Stomach (tissue), 9 donors: ENCODE data around the gene SLC13A2. TPM values are rescaled to one million over a fixed set of nuclear protein-coding genes. Genes with fewer than 3 reads are reported as not detected.
"Not testable (repeated sequence)": the region's sequence is repeated elsewhere in the genome, so short reads cannot be mapped to it uniquely, and the experiment has no call there.

Experiments
- DNase-seq, 2 donors: peaks; one replicate each; pipeline versions ENCODE4 v3.0.0 to v3.0.0-alpha.2; 2013 to 2019
- H3K27ac ChIP-seq, 5 donors: fragments of 200-600 bp in 4 of 5; sonication (generic) in 4 of 5; one replicate each; pipeline ENCODE4 v1.5.1; 2013 to 2019; ENCODE audit warnings: mild to moderate bottlenecking in 1 of 5, moderate library complexity in 1 of 5
- H3K27me3 ChIP-seq, 3 donors: fragments of 200-600 bp; sonication (generic); one replicate each; pipeline ENCODE4 v1.5.1; 2017 to 2019; ENCODE audit warnings: mixed run types in 1 of 3
- H3K36me3 ChIP-seq, 4 donors: fragments of 200-600 bp; sonication (generic); 1 replicate in 3 of 4; 2 replicates in 1 of 4; pipeline ENCODE4 v1.5.1; 2016 to 2019
- H3K4me1 ChIP-seq, 4 donors: fragments of 200-600 bp; sonication (generic); one replicate each; pipeline ENCODE4 v1.5.1; 2016 to 2019
- H3K4me3 ChIP-seq, 4 donors: fragments of 200-600 bp; sonication (generic) in 3 of 4; one replicate each; pipeline ENCODE4 v1.5.1; 2016 to 2019; ENCODE audit warnings: mild to moderate bottlenecking in 1 of 4
- H3K9me3 ChIP-seq, 4 donors: fragments of 200-600 bp; sonication (generic); one replicate each; pipeline ENCODE4 v1.5.1; 2016 to 2019
- CTCF ChIP-seq, 7 experiments: fragments of 450-650 bp in 4 of 7; fragments of 200-600 bp in 3 of 7; sonication (generic) in 3 of 7; IDR thresholded peaks; one replicate each; pipeline ENCODE4 v1.5.1; 2016 to 2019; ENCODE audit warnings: antibody characterized with exemption in 7 of 7, control low read depth in 2 of 7, mild to moderate bottlenecking in 1 of 7
- EP300 ChIP-seq: sonication (generic); formaldehyde crosslinking; IDR thresholded peaks from one replicate; pipeline ENCODE4 v1.6.1; 2017; ENCODE audit warnings: antibody characterized with exemption
- POLR2A ChIP-seq, 4 donors: fragments of 450-650 bp; IDR thresholded peaks; one replicate each; pipeline ENCODE4 v1.6.1; 2016; ENCODE audit warnings: antibody characterized with exemption in 4 of 4, control low read depth in 2 of 4, mild to moderate bottlenecking in 1 of 4, moderate library complexity in 1 of 4
- POLR2AphosphoS5 ChIP-seq, 3 donors: sonication (generic); formaldehyde crosslinking; IDR thresholded peaks; one replicate each; pipeline ENCODE4 v1.6.1; 2016; ENCODE audit warnings: antibody characterized with exemption in 3 of 3
- WGBS, 5 donors: extraction: QIAGEN DNeasy Blood & Tissue Kit in 3 of 5; methylation state at CpG; one replicate each; pipeline versions ENCODE4 v1.1.5 to v1.1.7; 2013 to 2018; 5-methylcytosine and 5-hydroxymethylcytosine counted together
- intact Hi-C: fragments of 100-400 bp; cut with DNase I; formaldehyde crosslinking; loops from one replicate; pipeline ENCODE4 v1.15.1; 2023; ENCODE audit warnings: low total_unique reads
- polyA plus RNA-seq, 3 donors: library from polyadenylated mRNA; stranded (reverse); fragments of 200-250 nt; gene quantifications; one replicate each; pipeline ENCODE4 v1.2.3, GENCODE V29; 2013
- total RNA-seq, 5 donors: library from RNA; depleted of rRNA; stranded (reverse); fragments of >200 nt; gene quantifications; one replicate each; pipeline versions ENCODE4 v1.1.0 to v1.2.3, GENCODE V29; 2014 to 2016
- donor health status: healthy with polysubstance abuse.
- donor health status: Bipolar disorder and iron deficiency.
- donor health status: healthy.

The SLC13A2 gene
- total and polyA plus RNA-seq, 8 donors = 0.15 to 3.2 TPM; not detected in 6

DNA sequence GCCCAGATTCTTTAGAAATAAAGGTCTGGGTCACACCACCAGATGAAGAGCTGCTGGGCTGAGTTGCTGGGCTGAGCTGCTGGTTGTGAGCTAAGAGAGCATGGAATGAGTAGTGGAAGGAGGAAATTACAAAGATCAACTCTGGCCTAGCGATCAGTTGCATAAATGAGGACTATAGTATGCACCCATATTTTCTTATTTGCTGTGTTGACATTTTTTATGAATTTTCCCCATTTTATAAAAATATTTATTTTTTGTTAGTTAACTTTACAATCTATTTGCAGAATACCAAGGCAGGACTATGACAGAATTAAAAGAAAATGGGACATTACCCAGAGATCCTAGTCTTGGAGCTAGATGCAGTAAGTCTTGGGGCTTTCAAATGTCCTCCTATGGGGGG lies 23.6 kb upstream of the SLC13A2 start:
- Histone ChIP-seq H3K27me3 (peaks cover 0 to 5% (median 0%) of the 10 kb centered on the region in 3 donors), H3K27ac (no peak overlapping the region), H3K36me3 (no peaks in the 10 kb centered on the region), H3K4me1 (no peaks in the 10 kb centered on the region), H3K4me3 (no peak overlapping the region), H3K9me3 (peaks cover 0 to 8% (median 0%) of the 10 kb centered on the region in 4 donors)
- DNase-seq = no peak
- intact Hi-C loops = no loop called here
- WGBS, 5 donors = 77 to 94% (median 86%) methylated on average over 1 of the region's 1 CpG
- TF ChIP-seq POLR2A (IDR thresholded peaks at IDR 0.05) (no peak), EP300 (no peak), POLR2AphosphoS5 (IDR thresholded peaks at IDR 0.05) (no peak), CTCF (IDR thresholded peaks at IDR 0.05) (no peak)

DNA sequence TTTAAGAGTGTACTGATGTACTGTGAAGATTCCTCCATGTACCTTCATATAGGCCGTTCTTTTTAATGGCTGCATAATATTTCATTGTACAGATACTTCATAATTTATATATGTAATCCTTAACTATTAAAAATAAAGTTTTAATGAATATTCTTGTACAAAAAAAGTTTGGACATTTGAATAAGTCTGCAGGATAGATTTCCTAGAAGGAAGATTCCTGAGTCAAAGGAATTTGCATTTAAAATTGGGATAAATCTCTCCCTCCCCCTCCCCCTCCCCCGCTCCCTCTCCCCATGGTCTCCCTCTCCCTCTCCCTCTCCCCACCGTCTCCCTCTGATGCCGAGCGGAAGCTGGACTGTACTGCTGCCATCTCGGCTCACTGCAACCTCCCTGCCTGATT lies 15.6 kb upstream of the SLC13A2 start:
- intact Hi-C loops = no loop called here
- Histone ChIP-seq H3K27me3 (no peaks in the 10 kb centered on the region), H3K4me1 (no peaks in the 10 kb centered on the region), H3K9me3 (no peaks in the 10 kb centered on the region), H3K27ac (no peak overlapping the region), H3K4me3 (no peak overlapping the region), H3K36me3 (no peaks in the 10 kb centered on the region)
- TF ChIP-seq POLR2AphosphoS5 (IDR thresholded peaks at IDR 0.05) (no peak), CTCF (IDR thresholded peaks at IDR 0.05) (no peak), POLR2A (IDR thresholded peaks at IDR 0.05) (no peak), EP300 (no peak)
- WGBS, 5 donors = 82 to 96% (median 90%) methylated on average over 6 of the region's 6 CpGs
- no peak for DNase-seq

GRCh38 chr17:28458881-28459280 lies 14.6 kb upstream of the SLC13A2 start:
- DNase-seq = not testable (repeated sequence)
- WGBS, 5 donors = 60 to 97% (median 96%) methylated on average over 1 to 31 of the region's 32 CpGs

GRCh38 chr17:28460901-28461300 lies 12.5 kb upstream of the SLC13A2 start:
- Histone ChIP-seq H3K4me1 (peaks cover 0 to 3% (median 1%) of the 10 kb centered on the region in 4 donors), H3K9me3 (no peaks in the 10 kb centered on the region), H3K4me3 (no peak overlapping the region), H3K36me3 (no peaks in the 10 kb centered on the region), H3K27ac (no peak overlapping the region), H3K27me3 (peaks cover 0 to 15% (median 0%) of the 10 kb centered on the region in 3 donors)
- intact Hi-C loops = no loop called here
- no peak for TF ChIP-seq CTCF (IDR thresholded peaks at IDR 0.05)
- no peak for TF ChIP-seq POLR2A (IDR thresholded peaks at IDR 0.05)
- no peak for TF ChIP-seq POLR2AphosphoS5 (IDR thresholded peaks at IDR 0.05)
- TF ChIP-seq EP300 = no peak
- WGBS, 5 donors = 74 to 88% (median 86%) methylated on average over 10 of the region's 10 CpGs
- DNase-seq = no peak

More at GRCh38 chr17:28458881-28459280, 14.6 kb upstream of the SLC13A2 start:
- H3K27me3 ChIP-seq, intact Hi-C loops, H3K36me3 ChIP-seq, H3K4me1 ChIP-seq, H3K9me3 ChIP-seq, H3K4me3 ChIP-seq, H3K27ac ChIP-seq: not testable (repeated sequence)

- TF ChIP-seq EP300 (no peak), POLR2A (IDR thresholded peaks at IDR 0.05) (no peak), CTCF (IDR thresholded peaks at IDR 0.05) (no peak), POLR2AphosphoS5 (IDR thresholded peaks at IDR 0.05) (no peak)
Measured at GRCh38 chr17:28466001-28466400, 7.4 kb upstream of the SLC13A2 start.

More at GRCh38 chr17:28466001-28466400, 7.4 kb upstream of the SLC13A2 start:
- intact Hi-C loops = no loop called here
- no peaks in the 10 kb centered on the region for H3K9me3 ChIP-seq
- H3K4me3 ChIP-seq = no peak overlapping the region
- WGBS, 5 donors = 41 to 56% (median 49%) methylated on average over 9 of the region's 9 CpGs
- peaks cover 0 to 20% (median 0%) of the 10 kb centered on the region in 3 donors for H3K27me3 ChIP-seq
- no peak overlapping the region for H3K27ac ChIP-seq
- no peak for DNase-seq
- peaks cover 8 to 30% (median 11%) of the 10 kb centered on the region in 4 donors for H3K4me1 ChIP-seq
- H3K36me3 ChIP-seq = no peaks in the 10 kb centered on the region
